GM13977 (cell line): ENCODE results near the gene MOGAT1.
"Not testable (repeated sequence)": the region's sequence is repeated elsewhere in the genome, so short reads cannot be mapped to it uniquely, and the experiment has no call there.

Experiments
- DNase-seq: peaks from one replicate; pipeline ENCODE4 v3.0.0; 2012; ENCODE audit warnings: low spot score
- in situ Hi-C: fragments of 300-500 bp; cut with MboI; formaldehyde crosslinking; loops from one replicate; pipeline ENCODE4 v1.12.0; 2022; ENCODE audit warnings: low sequenced_read_pairs, low pct_unique_long_range_greater_than_20kb, mixed read lengths, inconsistent platforms; ENCODE audit not compliant: unreplicated experiment
- TF ChIP-seq, protein P1 (sequence below): IDR thresholded peaks from 2 replicates; pipeline ENCODE4 v1.5.1; 2012; ENCODE audit warnings: mild to moderate bottlenecking, control low read depth; ENCODE audit not compliant: insufficient read depth; ENCODE audit errors: extremely low read depth, missing control alignments

Gene MOGAT1

GRCh38 chr2:222713002-222713401 is 41.5 kb downstream of the MOGAT1 start:
- in situ Hi-C loops: no loop called here
- no peak for DNase-seq
- TF ChIP-seq, protein P1, sequence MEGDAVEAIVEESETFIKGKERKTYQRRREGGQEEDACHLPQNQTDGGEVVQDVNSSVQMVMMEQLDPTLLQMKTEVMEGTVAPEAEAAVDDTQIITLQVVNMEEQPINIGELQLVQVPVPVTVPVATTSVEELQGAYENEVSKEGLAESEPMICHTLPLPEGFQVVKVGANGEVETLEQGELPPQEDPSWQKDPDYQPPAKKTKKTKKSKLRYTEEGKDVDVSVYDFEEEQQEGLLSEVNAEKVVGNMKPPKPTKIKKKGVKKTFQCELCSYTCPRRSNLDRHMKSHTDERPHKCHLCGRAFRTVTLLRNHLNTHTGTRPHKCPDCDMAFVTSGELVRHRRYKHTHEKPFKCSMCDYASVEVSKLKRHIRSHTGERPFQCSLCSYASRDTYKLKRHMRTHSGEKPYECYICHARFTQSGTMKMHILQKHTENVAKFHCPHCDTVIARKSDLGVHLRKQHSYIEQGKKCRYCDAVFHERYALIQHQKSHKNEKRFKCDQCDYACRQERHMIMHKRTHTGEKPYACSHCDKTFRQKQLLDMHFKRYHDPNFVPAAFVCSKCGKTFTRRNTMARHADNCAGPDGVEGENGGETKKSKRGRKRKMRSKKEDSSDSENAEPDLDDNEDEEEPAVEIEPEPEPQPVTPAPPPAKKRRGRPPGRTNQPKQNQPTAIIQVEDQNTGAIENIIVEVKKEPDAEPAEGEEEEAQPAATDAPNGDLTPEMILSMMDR: no peak

DNA sequence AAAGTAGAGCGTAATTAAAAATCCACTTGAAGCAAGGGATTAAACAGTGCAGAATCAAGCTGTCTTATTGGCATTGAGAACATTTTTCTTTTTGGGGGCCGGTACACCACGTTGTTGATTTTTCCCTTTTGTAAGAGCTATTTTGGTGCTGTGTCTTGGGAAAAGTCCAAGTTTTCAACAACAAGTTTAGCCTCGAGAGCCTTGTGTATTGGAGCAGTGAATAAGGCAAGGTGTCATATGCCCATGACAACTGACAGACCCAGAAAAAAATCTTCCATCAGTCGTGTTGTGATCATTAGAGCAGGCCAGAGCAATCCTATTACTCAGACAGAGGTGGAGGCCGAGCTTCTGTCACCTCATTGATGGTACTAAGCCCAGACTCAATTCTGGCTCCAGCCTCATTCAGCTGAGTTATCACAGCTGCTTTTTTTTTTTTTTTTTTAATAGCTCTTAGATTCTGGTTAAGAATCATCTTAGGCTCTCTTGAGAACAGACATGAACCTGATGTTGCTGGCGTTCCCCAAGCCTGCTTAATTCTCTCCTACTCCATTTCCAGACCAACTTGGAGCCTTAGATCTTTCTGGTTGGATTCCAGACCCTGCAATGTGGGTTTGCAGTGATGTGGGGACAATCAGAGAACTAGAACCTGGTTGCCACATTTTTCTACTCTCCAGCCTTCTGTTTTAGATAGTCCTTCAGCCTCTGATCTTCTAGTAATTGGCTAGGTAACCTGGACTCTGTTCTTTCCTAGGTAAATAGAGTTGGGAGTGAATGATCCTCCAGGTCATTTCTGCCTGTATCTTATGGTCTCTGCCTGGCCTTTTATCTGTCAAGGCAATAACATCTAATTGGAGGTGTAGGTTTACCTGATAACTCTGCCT is 43.1 kb downstream of the MOGAT1 start:
- no peak for DNase-seq
- in situ Hi-C loops: no loop called here
- TF ChIP-seq, protein P1: no peak

DNA sequence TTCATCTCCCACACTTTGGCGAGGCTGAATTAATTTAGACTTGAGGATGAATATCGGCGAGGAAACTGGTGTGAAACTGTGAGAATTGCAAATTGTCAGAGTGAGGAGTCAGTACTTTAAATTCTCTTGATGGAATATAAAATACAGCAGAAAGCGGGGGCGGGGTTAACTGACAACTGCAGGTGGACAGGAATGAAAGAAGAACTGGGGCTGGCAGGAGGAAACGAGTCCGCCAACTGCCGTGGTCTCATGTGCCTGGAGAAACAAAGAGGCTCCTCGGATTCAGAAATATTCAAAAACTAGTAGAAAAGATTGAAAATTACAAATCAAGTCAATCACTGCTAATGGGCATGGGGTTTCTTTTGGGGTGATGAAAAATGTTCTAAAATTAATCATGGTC is 44.3 kb downstream of the MOGAT1 start:
- TF ChIP-seq, protein P1: no peak
- in situ Hi-C loops: no loop called here
- DNase-seq: no peak

GRCh38 chr2:222719787-222720186 is 48.3 kb downstream of the MOGAT1 start:
- in situ Hi-C loops, DNase-seq: not testable (repeated sequence)

GRCh38 chr2:222721597-222721996 is 50.1 kb downstream of the MOGAT1 start:
- in situ Hi-C loops, DNase-seq: not testable (repeated sequence)

- in situ Hi-C loops: no loop called here
- TF ChIP-seq, protein P1: no peak
- peak; percentile 69 for DNase-seq
These were observed 51.0 kb downstream of the MOGAT1 start for GRCh38 chr2:222722327-222722946.

- TF ChIP-seq, protein P1: no peak
- in situ Hi-C loops: no loop called here
- no peak for DNase-seq
These were observed 52.8 kb downstream of the MOGAT1 start for GRCh38 chr2:222724208-222724607.

GRCh38 chr2:222728621-222729020 is 57.2 kb downstream of the MOGAT1 start:
- in situ Hi-C loops: no loop called here
- DNase-seq: no peak
- TF ChIP-seq, protein P1: no peak
